Suprapubic skin (tissue), 4 donors: ENCODE measurements around the gene SORCS2. TPM values are rescaled to one million over a fixed set of nuclear protein-coding genes. Genes with fewer than 3 reads are reported as not detected.

Experiments
- DNase-seq, 2 donors: peaks; one replicate each; pipeline ENCODE4 v3.0.0-alpha.2; 2019; ENCODE audit warnings: low spot score in 2 of 2
- H3K27ac ChIP-seq: fragments of 200-600 bp; sonication (generic); one replicate; pipeline ENCODE4 v1.5.1; 2019
- H3K27me3 ChIP-seq: fragments of 200-600 bp; sonication (generic); one replicate; pipeline ENCODE4 v1.5.1; 2019
- H3K36me3 ChIP-seq: fragments of 200-600 bp; sonication (generic); one replicate; pipeline ENCODE4 v1.5.1; 2019
- H3K4me1 ChIP-seq: fragments of 200-600 bp; sonication (generic); one replicate; pipeline ENCODE4 v1.5.1; 2019
- H3K4me3 ChIP-seq: fragments of 200-600 bp; sonication (generic); one replicate; pipeline ENCODE4 v1.5.1; 2019; ENCODE audit warnings: mild to moderate bottlenecking
- H3K9me3 ChIP-seq: fragments of 200-600 bp; sonication (generic); one replicate; pipeline ENCODE4 v1.5.1; 2019
- CTCF ChIP-seq, 2 donors: fragments of 200-600 bp in 1 of 2; fragments of 450-650 bp in 1 of 2; sonication (generic) in 1 of 2; IDR thresholded peaks; one replicate each; pipeline ENCODE4 v1.5.1; 2016 to 2019; ENCODE audit warnings: antibody characterized with exemption in 2 of 2, mild to moderate bottlenecking in 1 of 2, moderate library complexity in 1 of 2
- EP300 ChIP-seq: sonication (generic); formaldehyde crosslinking; IDR thresholded peaks from one replicate; pipeline ENCODE4 v1.6.1; 2017; ENCODE audit warnings: antibody characterized with exemption
- POLR2A ChIP-seq, 2 donors: fragments of 450-650 bp; IDR thresholded peaks; one replicate each; pipeline ENCODE4 v1.6.1; 2017; ENCODE audit warnings: antibody characterized with exemption in 2 of 2, mild to moderate bottlenecking in 2 of 2, moderate library complexity in 2 of 2
- POLR2AphosphoS5 ChIP-seq, 3 donors: sonication (generic); formaldehyde crosslinking; IDR thresholded peaks; one replicate each; pipeline ENCODE4 v1.6.1; 2017; ENCODE audit warnings: antibody characterized with exemption in 3 of 3
- WGBS: methylation state at CpG from one replicate; pipeline ENCODE4 v1.1.5; 2018; 5-methylcytosine and 5-hydroxymethylcytosine counted together
- total RNA-seq, 4 donors: library from RNA; depleted of rRNA; stranded (reverse); fragments of >200 nt; gene quantifications; one replicate each; pipeline ENCODE4 v1.1.0, GENCODE V29; 2016

SORCS2 gene
- total RNA-seq, 4 donors from 2014 or later, result 0.94 to 4.6 (median 1.3) TPM

DNA sequence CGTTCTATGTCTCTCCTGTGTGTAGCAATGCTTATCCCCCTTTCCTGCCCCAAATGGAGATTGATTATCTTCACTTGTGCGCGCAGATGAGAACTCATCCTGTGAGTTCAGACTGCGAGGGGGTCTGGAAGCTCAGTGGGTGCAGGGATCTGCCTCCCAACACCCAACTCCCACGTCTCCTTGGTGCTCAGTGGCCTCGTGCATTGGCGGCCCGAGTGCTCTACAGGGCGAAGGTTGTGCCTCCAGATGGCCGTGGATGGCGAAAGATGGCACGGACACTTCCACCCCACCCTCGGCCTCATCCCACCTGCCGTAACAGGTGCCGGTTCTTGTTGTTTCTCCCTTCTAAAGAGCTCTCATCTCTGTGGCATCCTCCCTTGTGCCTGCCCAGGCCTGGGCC is 45.1 kb upstream of the SORCS2 start:
- TF ChIP-seq CTCF (IDR thresholded peaks at IDR 0.05), result no peak
- TF ChIP-seq POLR2AphosphoS5 (IDR thresholded peaks at IDR 0.05), result no peak
- TF ChIP-seq EP300, result no peak
- TF ChIP-seq POLR2A (IDR thresholded peaks at IDR 0.05), result no peak
- no peaks in the 10 kb centered on the region for H3K36me3 ChIP-seq
- H3K4me1 ChIP-seq, result peaks cover 2% of the 10 kb centered on the region
- no peaks in the 10 kb centered on the region for H3K9me3 ChIP-seq
- no peak overlapping the region for H3K4me3 ChIP-seq
- 85% methylated on average over 14 of the region's 15 CpGs for WGBS
- H3K27me3 ChIP-seq, result peaks cover 6% of the 10 kb centered on the region
- no peak for DNase-seq
- no peak overlapping the region for H3K27ac ChIP-seq

DNA sequence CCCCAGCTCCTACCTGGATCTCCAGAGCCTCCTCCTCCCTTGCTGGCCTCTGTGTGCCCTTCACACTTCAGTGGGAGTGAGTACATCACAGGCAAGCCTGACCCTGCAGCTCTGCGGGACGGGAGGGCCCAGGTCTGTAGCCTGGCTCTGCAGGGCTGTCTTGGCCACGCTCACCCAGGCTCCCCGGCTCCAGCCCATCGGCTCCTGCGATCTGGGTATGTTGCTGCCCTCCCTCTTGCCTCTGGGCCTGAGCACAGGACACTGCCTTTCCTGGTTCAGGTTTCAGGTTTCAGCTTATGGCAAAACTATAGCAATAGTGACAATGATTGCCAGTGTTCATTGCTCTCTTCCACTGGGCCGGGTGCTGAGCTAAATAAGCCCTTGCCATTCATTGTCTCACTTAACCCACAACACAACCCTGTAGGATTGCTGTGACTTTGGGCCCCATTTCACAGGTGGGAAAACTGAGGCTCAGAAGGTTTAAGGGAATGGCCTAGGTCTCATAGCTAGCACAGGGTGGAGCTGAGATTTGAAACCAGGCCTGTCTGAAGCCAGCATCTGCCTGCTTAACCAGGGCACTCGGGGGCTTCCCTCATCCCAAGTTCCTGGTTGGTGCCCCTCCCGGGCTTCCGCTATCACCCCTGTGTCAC is 44.6 kb upstream of the SORCS2 start:
- 68% methylated on average over 8 of the region's 10 CpGs for WGBS

GRCh38 chr4:7148337-7148736 is 44.0 kb upstream of the SORCS2 start:
- 95% methylated on average over 12 of the region's 13 CpGs for WGBS
- DNase-seq, result peak in 1 of 2 donors; percentile 63
- H3K27me3 ChIP-seq, result peaks cover 6% of the 10 kb centered on the region
- H3K27ac ChIP-seq, result no peak overlapping the region
- no peak overlapping the region for H3K4me3 ChIP-seq
- no peaks in the 10 kb centered on the region for H3K9me3 ChIP-seq
- peaks cover 2% of the 10 kb centered on the region for H3K4me1 ChIP-seq
- TF ChIP-seq CTCF (IDR thresholded peaks at IDR 0.05), result no peak
- no peak for TF ChIP-seq EP300
- TF ChIP-seq POLR2AphosphoS5 (IDR thresholded peaks at IDR 0.05), result no peak
- TF ChIP-seq POLR2A (IDR thresholded peaks at IDR 0.05), result no peak
- H3K36me3 ChIP-seq, result no peaks in the 10 kb centered on the region

More for the DNA sequence above, 44.6 kb upstream of the SORCS2 start:
- Histone ChIP-seq H3K9me3 (no peaks in the 10 kb centered on the region), H3K27ac (no peak overlapping the region), H3K27me3 (peaks cover 6% of the 10 kb centered on the region), H3K4me3 (no peak overlapping the region), H3K4me1 (peaks cover 2% of the 10 kb centered on the region), H3K36me3 (no peaks in the 10 kb centered on the region)
- TF ChIP-seq POLR2AphosphoS5 (IDR thresholded peaks at IDR 0.05), result no peak
- no peak for TF ChIP-seq EP300
- no peak for TF ChIP-seq POLR2A (IDR thresholded peaks at IDR 0.05)
- no peak for TF ChIP-seq CTCF (IDR thresholded peaks at IDR 0.05)
- DNase-seq, result no peak

GRCh38 chr4:7150036-7150635 is 42.2 kb upstream of the SORCS2 start:
- WGBS, result 77% methylated on average over 8 of the region's 20 CpGs
- Histone ChIP-seq H3K4me3 (no peak overlapping the region), H3K36me3 (no peaks in the 10 kb centered on the region), H3K4me1 (peaks cover 5% of the 10 kb centered on the region), H3K27me3 (peaks cover 6% of the 10 kb centered on the region), H3K27ac (no peak overlapping the region), H3K9me3 (no peaks in the 10 kb centered on the region)
- TF ChIP-seq CTCF (IDR thresholded peaks at IDR 0.05) (no peak), POLR2A (IDR thresholded peaks at IDR 0.05) (no peak), POLR2AphosphoS5 (IDR thresholded peaks at IDR 0.05) (no peak), EP300 (no peak)
- no peak for DNase-seq

GRCh38 chr4:7151668-7152227 is 40.6 kb upstream of the SORCS2 start:
- no peak for DNase-seq
- WGBS, result 75% methylated on average over 13 of the region's 13 CpGs

More at GRCh38 chr4:7151668-7152227, 40.6 kb upstream of the SORCS2 start:
- H3K9me3 ChIP-seq, result no peaks in the 10 kb centered on the region
- H3K4me1 ChIP-seq, result peaks cover 21% of the 10 kb centered on the region
- TF ChIP-seq CTCF (IDR thresholded peaks at IDR 0.05) (no peak), POLR2A (IDR thresholded peaks at IDR 0.05) (no peak), POLR2AphosphoS5 (IDR thresholded peaks at IDR 0.05) (no peak), EP300 (no peak)
- H3K36me3 ChIP-seq, result no peaks in the 10 kb centered on the region
- no peak overlapping the region for H3K4me3 ChIP-seq
- H3K27ac ChIP-seq, result no peak overlapping the region
- H3K27me3 ChIP-seq, result peaks cover 3% of the 10 kb centered on the region
